ENCODE measurements around the gene ATG10.
"Not testable (repeated sequence)": the region's sequence is repeated elsewhere in the genome, so short reads cannot be mapped to it uniquely, and the experiment has no call there.

Gene ATG10

GRCh38 chr5:82119889-82120288, 148.1 kb downstream of the ATG10 start:
- ChIA-PET POLR2A (interaction anchor here (0.6 kb wide), 1 partner anchor 489 kb away, joined by 3 read pairs; no protein-coding TSS in a partner anchor), CTCF (no interaction called here)
- no peak for TF ChIP-seq CTCF (IDR thresholded peaks at IDR 0.05; ENCODE audit: control extremely low read depth, extremely low read depth, low read depth, missing control alignments)
- DNase-seq (ENCODE audit: extremely low spot score), result no peak

DNA sequence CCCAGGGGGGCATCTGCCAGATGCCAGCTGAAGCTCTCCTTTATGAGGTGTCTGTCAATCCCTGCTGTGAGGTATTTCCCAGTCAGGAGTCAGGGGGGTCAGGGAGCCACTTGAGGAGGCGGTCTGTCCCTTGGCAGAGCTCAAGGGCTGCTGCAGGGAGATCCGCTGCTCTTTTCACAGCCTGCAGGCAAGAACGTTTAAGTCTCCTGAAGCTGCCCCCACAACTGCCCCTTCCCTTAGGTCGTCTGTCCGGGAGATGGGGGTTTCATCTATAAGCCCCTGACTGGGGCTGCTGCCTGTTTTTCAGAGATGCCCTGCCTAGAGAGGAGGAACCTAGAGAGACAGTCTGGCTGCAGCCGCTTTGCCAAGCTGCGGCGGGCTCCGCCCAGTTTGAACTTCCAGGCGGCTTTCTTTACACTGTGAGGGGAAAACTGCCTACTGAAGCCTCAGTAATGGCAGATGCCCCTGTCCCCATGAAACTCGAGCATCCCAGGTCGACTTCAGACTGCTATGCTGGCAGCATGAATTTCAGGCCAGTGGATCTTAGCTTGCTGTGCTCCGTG, 158.0 kb downstream of the ATG10 start:
- no peak for DNase-seq (ENCODE audit: extremely low spot score)
- ChIA-PET CTCF (interaction anchor here (0.8 kb wide), 1 partner anchor 36 kb away, joined by 3 read pairs; no protein-coding TSS in a partner anchor), POLR2A (no interaction called here)
- TF ChIP-seq CTCF (IDR thresholded peaks at IDR 0.05; ENCODE audit: control extremely low read depth, extremely low read depth, low read depth, missing control alignments), result no peak

GRCh38 chr5:82130602-82131001, 158.8 kb downstream of the ATG10 start:
- DNase-seq (ENCODE audit: extremely low spot score), result no peak
- TF ChIP-seq CTCF (IDR thresholded peaks at IDR 0.05; ENCODE audit: control extremely low read depth, extremely low read depth, low read depth, missing control alignments), result no peak
- POLR2A ChIA-PET, result no interaction called here
- CTCF ChIA-PET, result interaction anchor here (1.0 kb wide), 1 partner anchor 33 kb away, joined by 3 read pairs; no protein-coding TSS in a partner anchor

- ChIA-PET CTCF (no interaction called here), POLR2A (no interaction called here)
- no peak for DNase-seq (ENCODE audit: extremely low spot score)
These were observed 165.4 kb downstream of the ATG10 start for GRCh38 chr5:82137205-82137604.

GRCh38 chr5:82139837-82140236, 168.0 kb downstream of the ATG10 start:
- CTCF ChIA-PET; DNase-seq (ENCODE audit: extremely low spot score); POLR2A ChIA-PET: not testable (repeated sequence)

More at GRCh38 chr5:82137205-82137604, 165.4 kb downstream of the ATG10 start:
- no peak for TF ChIP-seq CTCF (IDR thresholded peaks at IDR 0.05; ENCODE audit: control extremely low read depth, extremely low read depth, low read depth, missing control alignments)

- no peak for TF ChIP-seq CTCF (IDR thresholded peaks at IDR 0.05; ENCODE audit: control extremely low read depth, extremely low read depth, low read depth, missing control alignments)
- POLR2A ChIA-PET, result no interaction called here
- CTCF ChIA-PET, result interaction anchor here (1.2 to 1.5 kb wide), 3 partner anchors 8 to 36 kb away, joined by 3 to 4 read pairs (median 4); no protein-coding TSS in a partner anchor
- DNase-seq (ENCODE audit: extremely low spot score), result no peak
These were observed 170.5 kb downstream of the ATG10 start for GRCh38 chr5:82142217-82142841.

DNA sequence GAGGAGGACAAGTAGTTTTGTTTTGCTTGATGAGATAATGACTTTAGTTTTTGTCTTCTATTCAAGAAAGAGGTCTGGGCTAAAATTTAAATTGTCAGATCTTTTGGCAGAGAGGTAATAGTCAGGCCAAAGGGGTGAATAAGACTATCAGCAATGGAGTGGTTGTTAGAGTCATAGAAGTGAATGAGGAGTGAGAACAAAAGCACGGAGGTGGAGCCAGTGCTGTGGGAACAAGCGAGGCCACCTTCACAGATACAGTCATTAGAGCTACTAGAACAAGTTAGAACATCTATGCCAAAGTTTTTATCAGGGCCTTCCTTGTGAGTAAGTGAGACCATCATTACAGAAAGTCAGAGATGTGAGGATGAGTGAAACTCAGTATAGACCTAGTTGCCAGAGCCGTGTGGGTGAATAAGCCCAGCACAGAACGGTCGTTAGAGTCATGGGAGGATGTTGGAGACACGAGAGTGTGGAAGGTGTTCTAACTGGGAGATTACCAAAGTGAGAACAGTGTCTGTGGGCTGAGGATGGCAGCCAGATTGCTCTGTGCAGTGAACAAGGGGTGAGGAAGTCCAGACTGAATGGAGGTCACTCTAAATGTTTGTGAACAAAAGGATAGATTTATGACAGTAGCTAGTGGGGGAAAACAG, 171.2 kb downstream of the ATG10 start:
- CTCF ChIA-PET, result no interaction called here
- no peak for DNase-seq (ENCODE audit: extremely low spot score)
- POLR2A ChIA-PET, result no interaction called here
- no peak for TF ChIP-seq CTCF (IDR thresholded peaks at IDR 0.05; ENCODE audit: control extremely low read depth, extremely low read depth, low read depth, missing control alignments)
